TTC549 (cell line): Measurements from ENCODE around the gene NAAA.
"Not testable (repeated sequence)": the region's sequence is repeated elsewhere in the genome, so short reads cannot be mapped to it uniquely, and the experiment has no call there.

ENCODE experiments used
- FAIRE-seq: peaks from 2 replicates; lab custom pipeline; 2012; peaks lifted over from hg19 to GRCh38; lab: Jason Lieb, UNC

The NAAA gene

GRCh38 chr4:75940692-75941253, at the start of gene NAAA:
NAAA (minus strand) TSS chr4:75941013; CDS start chr4:75940949, 64 bp downstream.
- no peak for FAIRE-seq

DNA sequence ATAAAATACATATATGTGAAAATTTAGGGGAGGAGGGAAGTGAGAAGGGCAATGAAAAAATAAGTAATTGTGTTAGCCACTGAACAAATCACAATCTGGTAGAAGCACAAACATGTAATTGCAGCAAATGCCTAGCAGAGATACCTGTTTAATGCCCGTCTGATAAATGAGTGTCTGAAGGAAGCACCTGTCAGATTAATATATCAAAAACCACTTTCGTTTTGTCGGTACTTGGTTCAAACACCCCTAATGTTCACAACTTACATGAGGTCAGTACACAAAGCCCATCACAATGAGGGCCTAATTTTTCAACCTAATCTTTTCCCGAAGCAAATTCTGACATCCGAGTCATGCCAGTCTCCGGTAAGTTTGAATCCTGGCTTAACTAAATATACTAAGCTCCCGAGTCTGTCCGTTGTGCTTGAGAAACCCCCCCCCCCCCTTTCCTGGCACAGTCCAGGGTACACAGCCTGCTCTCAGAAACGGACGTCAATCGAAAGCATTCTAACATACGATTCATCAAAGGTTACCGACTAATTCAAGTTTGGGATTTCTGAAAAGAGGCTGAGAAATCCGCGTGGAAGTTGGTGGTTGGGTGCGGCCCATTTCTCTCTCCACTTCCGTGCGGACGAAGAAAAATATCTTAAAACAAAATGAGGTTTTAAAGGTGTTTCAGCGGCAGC, 49.2 kb upstream of the NAAA start:
- no peak for FAIRE-seq

DNA sequence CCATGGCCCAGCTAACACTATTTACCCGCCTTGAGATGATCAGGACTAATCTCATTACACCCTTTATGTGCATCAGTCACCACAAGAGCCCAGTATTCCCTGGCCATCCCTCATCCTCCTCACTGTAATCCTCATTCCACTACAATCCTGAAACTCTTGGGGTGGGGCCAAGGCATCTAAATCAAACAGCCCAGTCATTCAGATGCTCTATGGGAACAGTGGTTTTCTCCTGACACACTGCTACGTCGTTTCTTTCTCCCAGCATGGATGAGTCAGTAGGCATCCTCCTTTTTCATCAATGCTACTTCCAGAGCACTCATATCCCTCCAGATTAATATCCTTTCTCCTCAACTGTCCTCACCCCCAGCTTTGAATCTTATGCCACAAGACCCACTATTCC, 44.3 kb upstream of the NAAA start:
- FAIRE-seq = no peak

GRCh38 chr4:75980576-75980975, 39.8 kb upstream of the NAAA start:
- no peak for FAIRE-seq

- no peak for FAIRE-seq
Measured at GRCh38 chr4:75976177-75976576, 35.4 kb upstream of the NAAA start.

DNA sequence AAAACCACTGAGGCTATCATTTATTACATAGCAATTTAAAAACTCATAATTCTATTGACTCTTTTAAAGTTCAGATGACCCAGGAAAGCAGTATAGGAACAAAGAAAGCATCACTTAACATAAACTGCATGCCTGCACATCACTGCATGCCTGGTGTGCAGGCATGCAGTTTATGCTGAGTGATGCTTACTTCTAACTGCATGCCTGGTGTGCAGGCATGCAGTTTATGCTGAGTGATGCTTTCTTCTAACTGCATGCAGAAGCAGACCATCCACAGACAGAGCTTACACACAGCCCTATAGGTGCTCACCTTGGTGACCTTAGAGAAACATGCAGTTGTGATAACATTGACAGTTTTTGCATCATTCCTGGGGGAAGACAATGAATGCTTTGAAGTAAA, 33.0 kb upstream of the NAAA start:
- peak; percentile 68 for FAIRE-seq

DNA sequence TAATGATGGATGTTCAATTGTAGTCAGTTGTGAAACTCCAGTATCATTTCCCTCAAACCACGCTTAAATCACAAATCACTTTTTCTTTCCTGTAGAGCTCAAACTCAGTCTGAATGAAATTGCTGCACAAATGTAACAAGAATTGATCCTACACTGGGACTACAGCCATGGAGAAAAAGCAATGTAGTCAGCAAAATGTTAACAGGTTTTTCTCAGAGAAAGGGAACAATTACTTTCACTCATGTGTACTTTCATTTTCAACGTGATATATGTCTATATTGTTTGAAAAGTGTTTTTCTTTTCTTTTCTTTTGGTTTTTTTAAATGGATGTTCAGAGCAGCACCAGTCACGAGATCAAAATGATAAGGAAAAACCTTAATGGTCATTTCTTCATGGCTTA, 27.3 kb upstream of the NAAA start:
- no peak for FAIRE-seq

DNA sequence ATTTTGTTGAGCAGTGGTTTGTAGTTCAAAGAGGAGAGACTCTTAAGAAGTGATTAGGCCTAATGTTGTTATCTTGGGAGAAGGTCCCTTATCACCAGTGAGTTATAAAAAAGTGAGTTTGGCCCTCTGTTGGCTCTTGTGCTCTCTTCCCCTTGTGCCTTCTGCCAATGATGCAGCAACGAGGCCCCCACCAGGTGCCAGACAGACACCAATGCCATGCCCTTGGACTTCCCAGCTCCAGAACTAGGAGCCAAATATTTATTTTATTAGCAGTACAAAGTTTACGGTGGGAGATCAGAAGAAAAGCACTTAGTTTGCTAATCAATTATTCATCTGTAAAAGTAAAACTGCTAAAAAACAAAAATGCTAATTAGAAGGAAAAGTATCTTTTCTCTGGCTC, 22.7 kb upstream of the NAAA start:
- FAIRE-seq = no peak

- FAIRE-seq = not testable (repeated sequence)
Measured at GRCh38 chr4:75962072-75962471, 21.3 kb upstream of the NAAA start.

- not testable (repeated sequence) for FAIRE-seq
Measured at GRCh38 chr4:75958546-75958945, 17.7 kb upstream of the NAAA start.

DNA sequence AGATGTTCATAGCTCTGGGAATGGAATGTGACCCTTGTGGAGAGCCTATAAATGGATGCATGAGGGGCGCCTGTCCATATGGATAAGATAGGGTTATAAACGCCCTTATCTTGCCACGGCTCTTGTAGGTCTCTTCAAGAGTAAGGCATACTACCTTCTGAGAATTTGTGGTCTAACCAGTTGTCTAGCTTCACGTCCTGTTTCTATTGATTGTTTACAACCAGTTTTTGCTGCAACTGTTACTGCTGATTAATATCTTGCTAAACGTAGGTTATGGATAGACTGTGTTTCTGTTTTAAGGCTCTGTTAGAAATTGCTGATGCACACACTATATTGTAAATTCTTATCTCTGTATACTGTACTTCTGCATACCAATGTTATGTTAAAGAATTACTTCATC, 14.0 kb upstream of the NAAA start:
- not testable (repeated sequence) for FAIRE-seq

GRCh38 chr4:75953509-75953908, 12.7 kb upstream of the NAAA start:
- FAIRE-seq = no peak

DNA sequence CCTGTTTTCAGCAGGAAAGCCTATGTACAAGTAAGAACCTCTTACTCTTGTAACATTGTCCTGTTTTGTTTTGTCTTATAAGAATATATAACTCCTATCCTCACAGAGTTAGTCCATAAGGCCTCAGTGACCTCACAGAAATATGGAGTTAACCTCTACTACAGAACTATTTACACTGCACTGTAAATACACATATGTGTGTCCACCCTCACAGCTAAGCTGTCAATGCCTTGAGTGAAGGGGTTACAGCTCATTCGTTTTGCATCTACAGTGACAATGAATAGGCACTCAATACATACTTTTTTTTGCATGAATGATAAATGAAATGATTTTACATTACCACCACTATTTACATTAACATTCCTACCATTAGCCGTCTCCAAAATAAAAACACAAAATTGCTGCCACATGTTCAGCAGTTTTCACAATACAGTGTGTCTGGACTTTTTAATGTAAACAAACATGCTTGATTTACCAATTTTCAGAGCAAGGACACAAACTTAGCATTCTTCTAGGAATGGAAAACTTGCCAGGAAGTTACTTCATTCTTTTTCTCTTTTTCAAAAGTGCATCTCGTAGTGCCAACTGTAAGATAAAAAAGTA, 9.5 kb upstream of the NAAA start:
- no peak for FAIRE-seq

DNA sequence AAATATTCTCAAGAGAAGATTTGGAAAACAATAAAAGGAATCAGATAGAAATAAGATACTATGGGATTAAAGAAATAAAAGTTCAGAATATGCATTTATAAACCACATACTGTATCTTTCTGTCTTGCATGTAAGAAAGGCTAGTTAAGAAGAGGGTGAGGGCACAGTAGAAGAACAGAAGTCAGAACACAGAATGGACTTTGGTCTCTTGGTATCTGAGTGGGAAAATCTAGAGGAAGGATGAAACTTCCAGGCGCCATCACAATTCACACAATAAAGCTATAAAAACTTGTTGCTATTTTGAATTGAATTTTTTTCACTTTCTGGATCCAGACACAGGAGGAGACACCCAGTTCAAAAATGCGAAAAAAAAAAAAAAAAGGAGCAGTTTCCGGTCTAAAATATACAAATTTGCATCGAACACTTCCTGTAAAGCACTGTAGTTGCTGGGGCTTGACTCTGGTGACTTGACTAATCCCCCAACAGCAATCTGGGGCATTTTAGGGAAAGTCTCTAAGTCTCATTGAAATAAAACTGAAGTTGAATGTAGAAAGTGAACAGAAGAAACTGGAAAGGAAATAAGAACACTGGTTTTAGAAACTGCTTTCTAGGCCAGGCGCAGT, 8.1 kb upstream of the NAAA start:
- no peak for FAIRE-seq

GRCh38 chr4:75939890-75940691, 722 bp downstream of the NAAA start:
- FAIRE-seq = no peak

DNA sequence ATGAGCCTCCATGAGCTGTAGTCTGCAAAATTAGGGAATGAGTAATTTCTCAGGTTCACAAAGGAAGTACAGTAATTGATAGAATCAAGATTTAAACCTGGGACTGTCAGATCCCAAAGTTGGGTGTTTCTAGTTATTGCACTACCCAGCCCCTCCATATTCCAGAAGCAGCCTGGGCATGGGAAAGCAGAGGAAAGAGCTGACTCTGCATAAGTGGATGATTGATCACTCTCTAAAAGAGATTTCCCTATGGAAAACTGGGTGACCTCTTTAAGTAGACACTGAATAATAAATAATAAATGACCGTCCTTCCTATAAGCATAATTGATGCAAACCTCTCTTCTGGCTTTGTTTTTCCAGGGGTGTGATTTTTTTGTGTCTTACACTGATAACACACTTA, 5.2 kb downstream of the NAAA start:
- no peak for FAIRE-seq

GRCh38 chr4:75930152-75930551, 10.7 kb downstream of the NAAA start:
- no peak for FAIRE-seq

DNA sequence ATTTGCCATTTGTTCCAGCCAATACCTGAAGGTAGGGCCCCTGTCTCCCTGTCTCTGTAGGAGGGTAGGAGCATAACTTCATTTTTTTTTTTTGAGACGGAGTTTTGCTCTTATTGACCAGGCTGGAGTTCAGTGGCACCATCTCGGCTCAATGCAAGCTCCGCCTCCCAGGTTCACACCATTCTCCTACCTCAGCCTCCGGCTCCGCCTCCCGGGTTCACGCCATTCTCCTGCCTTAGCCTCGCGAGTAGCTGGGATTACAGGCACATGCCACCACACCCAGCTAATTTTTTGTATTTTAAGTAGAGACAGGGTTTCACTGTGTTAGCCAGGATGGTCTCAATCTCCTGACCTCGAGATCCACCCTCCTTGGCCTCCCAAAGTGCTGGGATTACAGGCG, 15.9 kb downstream of the NAAA start:
- FAIRE-seq = not testable (repeated sequence)

- no peak for FAIRE-seq
Measured at GRCh38 chr4:75924309-75924827, 16.4 kb downstream of the NAAA start.

DNA sequence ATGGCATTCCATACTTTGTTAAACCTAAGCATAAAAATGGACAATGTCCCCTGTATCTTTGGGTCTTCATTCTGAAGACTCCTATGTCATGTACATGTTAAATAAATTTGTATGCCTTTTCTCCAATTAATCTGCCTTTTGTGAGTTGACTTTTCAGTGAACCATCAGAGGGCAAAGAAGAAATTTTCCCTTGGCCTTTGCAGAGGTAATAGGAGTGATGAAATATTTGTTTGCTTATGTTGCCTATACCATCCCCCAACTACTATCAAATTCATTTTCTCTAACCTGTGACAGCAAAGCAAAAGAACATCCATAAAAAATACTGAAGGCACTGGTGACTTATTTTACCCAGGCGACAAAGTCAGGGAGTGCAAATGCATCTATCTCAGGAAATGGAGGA, 18.2 kb downstream of the NAAA start:
- FAIRE-seq = no peak

GRCh38 chr4:75921910-75922309, 18.9 kb downstream of the NAAA start:
- FAIRE-seq = no peak

GRCh38 chr4:75920327-75920726, 20.5 kb downstream of the NAAA start:
- FAIRE-seq = no peak
